Epithelial cell of esophagus (primary cell): ENCODE results near the gene POMT2.

Experiments
- DNase-seq: peaks from one replicate; pipeline ENCODE4 v3.0.0; 2010; ENCODE audit warnings: low read depth
- H3K4me3 ChIP-seq: 2 replicates; pipeline ENCODE4 v1.5.1; 2011; ENCODE audit warnings: mild to moderate bottlenecking, low read length, control low read depth
- CTCF ChIP-seq: IDR thresholded peaks from 2 replicates; pipeline ENCODE4 v1.5.1; 2011; ENCODE audit warnings: low read depth, mild to moderate bottlenecking, low read length, control low read depth, inconsistent platforms; ENCODE audit not compliant: insufficient read depth; ENCODE audit errors: missing control alignments

Gene POMT2

DNA sequence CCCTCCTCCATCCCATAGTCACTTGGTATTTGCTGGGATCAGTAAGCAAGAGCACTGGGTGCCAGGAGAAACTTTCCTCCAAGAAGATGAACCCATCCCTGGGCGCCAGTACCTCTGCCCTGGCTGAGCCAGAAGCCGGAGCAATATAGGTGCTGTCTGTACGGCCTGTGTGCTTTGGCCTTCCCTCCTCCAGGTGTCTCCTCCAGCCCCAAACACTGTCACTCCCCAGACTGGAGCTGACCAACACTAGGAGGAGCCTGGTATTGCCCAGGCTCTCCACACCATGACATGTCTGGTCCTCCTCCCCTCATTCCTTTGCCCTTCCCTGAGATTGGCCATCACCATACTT is 5.0 kb upstream of the POMT2 start:
- TF ChIP-seq CTCF = no peak
- no peak for DNase-seq
- no peak overlapping the region for H3K4me3 ChIP-seq

- no peak overlapping the region for H3K4me3 ChIP-seq
- DNase-seq = no peak
- no peak for TF ChIP-seq CTCF
Observed at GRCh38 chr14:77324816-77325745, 4.4 kb upstream of the POMT2 start.

- no peak overlapping the region for H3K4me3 ChIP-seq
- TF ChIP-seq CTCF = no peak
- no peak for DNase-seq
Observed at GRCh38 chr14:77324289-77324688, 3.6 kb upstream of the POMT2 start.

DNA sequence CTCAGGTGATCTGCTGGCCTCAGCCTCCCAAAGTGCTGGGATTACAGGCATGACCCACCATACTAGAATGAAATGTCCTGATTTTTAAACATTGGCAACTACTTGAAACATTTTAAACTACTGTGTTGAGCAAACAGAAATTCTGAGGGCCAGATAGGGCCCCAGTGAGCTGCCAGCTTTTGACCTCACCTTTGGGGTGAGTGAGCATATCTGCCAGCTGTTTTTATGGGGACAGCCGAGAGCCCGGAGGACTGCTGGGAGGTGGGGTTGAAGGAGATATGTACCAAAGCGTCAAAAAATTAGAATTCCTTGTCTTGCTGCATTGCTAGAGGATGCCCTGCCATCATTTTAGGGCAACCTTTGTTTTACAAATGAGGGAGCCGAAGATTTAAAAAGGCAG is 2.9 kb upstream of the POMT2 start:
- DNase-seq = no peak
- H3K4me3 ChIP-seq = no peak overlapping the region
- TF ChIP-seq CTCF = no peak

DNA sequence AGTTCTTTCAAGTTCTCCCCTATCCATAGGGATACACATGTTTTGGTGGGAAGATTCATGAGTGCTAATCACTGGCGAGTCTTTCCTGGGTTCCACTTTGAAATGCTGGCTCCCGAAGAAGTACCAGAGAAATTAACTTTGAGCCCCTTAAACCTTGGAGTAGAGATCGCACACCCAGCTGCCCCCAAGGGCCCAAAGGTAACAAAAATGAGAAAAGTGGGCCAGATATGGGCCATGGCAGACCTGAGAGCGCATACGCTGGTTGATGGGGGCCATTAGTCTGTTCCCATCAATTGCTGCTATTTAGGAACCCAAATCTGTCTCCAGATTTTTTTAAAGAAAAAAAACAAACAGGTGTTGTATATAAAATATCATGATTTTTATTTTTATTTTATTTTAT is 2.3 kb upstream of the POMT2 start:
- no peak for DNase-seq
- no peak for TF ChIP-seq CTCF
- no peak overlapping the region for H3K4me3 ChIP-seq

DNA sequence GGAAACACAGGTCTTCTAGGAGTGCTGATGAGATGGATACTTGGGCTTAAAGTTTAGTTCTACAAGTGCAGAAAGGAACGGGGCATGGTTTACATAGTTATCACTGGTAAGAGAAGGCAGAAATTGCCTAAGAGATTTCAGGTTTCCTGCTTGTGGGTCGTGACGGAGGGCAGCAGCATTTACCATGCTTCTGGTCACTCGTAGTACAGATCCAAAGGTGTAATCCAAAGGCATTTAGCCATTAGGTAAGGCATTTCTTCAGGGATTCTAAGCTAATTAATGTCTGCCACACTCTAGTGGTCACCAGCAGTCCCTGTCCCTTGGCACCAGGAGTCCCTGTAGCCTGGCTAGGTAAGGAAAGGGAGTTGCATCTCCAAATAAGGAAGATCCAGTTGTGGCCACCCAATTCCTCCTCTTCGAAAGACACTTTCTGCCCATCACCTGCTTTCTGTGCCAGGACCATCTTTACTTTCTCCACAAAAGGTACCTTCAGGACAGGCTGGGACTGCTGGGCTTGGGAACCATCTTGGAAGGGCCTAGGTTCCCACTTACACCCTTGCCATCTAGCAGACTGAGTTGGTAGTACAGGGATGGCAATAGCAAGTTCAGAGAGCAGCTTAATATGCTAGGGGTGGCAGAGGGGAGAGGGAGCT is 1.7 kb upstream of the POMT2 start:
- no peak for TF ChIP-seq CTCF

More for the DNA sequence above, 1.7 kb upstream of the POMT2 start:
- H3K4me3 ChIP-seq = peak overlapping the region; percentile 75
- DNase-seq = no peak
